HG02840 (cell line): Measurements from ENCODE around the gene SNRPN.
"Not testable (repeated sequence)": the region's sequence is repeated elsewhere in the genome, so short reads cannot be mapped to it uniquely, and the experiment has no call there.

Experiments
- ATAC-seq: cut with Tn5 transposase; IDR thresholded peaks from one replicate; pipeline ENCODE4 v1.9.1; 2021; ENCODE audit warnings: mild to moderate bottlenecking, moderate library complexity, moderate number of reproducible peaks; ENCODE audit not compliant: unreplicated experiment, low FRiP score

The SNRPN gene

DNA sequence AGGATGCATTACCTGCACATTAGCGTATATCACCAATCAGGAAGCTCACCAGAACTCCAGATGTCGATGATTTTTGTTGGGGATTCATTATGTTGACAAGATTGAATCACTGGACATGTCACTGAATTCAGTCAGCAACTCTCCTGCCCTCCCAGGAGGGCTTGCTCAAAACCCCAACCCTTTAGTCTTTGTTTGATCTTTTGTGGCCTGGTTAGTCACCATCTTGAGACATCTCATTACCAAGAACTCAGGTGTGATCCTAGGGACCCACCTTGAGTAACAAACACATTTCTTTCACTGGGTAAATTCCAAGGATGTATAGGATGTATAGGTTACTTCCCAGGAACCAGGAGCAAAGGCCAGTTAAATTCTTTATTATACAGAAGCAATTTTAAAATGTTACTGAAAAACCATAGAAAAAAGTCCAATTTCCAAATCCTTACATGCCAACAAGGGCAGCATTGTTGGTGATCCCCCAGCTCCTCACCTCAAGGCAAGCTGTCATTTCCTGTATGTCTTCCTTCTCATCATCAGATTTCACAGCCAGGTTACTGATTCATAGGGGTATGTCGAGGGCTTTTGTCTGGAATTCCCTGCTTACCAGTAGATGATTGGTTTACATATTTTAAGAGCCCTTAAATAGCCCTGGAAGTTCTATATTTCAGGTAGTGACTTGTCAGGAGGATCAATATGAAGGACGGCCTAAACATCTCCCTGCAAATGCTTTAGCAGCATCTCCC lies 11.7 kb downstream of the SNRPN start:
- no peak for ATAC-seq

DNA sequence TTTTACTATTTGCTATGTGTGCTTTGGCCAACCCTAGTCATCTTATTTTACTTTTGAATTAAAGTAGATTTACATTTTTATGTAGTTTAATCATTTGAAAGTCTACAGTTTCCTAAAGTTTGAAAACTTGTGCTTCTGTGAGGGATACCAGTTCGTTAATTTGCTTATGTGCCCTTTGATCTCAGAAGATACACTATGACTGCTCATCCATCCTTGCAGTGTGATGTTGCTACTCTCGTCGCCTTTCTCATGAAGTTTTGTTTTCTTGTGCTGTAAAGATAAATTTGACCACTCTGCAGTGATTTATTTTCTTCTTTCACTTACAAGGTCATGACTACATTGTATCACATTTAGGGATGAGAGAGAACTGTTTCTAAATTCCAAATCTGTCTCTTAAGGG lies 16.3 kb downstream of the SNRPN start:
- no peak for ATAC-seq

DNA sequence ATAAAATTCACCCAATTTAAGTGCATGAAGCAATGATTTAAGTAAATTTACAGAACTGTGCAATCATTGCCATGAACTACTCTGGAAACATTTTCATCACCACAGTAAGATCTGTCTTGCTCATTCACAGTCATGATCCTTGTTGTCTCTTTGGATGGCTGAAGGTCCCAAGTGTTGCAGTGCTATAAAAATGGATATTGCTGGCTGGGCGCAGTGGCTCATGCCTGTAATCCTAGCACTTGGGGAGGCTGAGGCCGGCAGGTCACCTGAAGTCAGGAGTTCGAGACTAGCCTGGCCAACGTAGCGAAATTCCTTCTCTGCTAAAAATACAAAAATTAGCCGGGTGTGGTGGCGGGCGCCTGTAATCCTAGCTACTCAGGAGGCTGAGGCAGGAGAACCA lies 17.0 kb downstream of the SNRPN start:
- no peak for ATAC-seq

DNA sequence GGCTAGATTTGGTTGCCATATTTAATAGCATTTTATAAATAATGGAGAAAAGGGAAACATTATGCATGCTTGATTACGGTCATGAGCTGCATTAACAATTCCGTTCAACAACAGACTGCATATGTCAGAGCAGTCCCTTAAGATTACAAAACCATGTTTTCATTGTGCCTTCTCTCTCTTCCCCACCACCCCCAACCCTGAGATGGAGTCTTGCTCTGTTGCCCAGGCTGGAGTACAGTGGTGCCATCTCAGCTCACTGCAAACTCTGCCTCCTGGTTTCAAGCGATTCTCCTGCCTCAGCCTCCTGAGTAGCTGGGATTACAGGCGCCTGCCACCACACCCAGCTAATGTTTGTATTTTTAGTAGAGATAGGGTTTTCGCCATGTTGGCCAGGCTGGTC lies 17.9 kb downstream of the SNRPN start:
- ATAC-seq: not testable (repeated sequence)

DNA sequence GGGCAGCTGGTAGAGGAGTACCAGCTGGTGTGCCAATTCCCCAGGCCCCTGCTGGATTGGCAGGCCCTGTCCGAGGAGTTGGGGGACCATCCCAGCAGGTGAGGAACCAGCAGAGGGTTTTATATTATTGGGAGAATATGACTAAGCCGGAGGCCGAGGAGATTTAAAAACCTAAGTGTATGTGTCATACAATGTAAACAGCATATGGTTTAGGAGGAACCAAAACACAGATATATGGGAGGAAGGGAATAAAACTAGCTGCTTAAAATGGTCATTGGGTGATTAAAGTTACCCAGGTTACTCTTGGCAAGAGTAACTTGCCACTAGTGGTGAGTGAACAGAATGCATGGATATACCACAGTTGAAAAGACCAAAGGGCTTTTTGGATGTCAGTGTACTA lies 22.1 kb downstream of the SNRPN start:
- no peak for ATAC-seq

DNA sequence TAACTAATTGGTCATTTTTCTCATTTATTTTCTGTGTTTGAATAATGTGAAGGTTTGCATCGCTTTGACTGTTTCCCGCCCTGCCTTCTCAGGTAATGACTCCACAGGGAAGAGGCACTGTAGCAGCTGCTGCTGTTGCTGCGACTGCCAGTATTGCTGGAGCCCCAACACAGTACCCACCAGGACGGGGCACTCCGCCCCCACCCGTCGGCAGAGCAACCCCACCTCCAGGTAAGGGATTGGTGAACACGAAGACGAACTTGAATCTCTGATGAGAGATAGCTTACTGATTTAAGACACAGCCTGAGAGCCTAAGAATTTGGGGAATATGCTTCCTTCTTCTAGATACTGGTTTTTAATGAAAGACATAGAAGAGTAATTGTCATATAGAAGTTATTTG lies 22.9 kb downstream of the SNRPN start:
- ATAC-seq: no peak

DNA sequence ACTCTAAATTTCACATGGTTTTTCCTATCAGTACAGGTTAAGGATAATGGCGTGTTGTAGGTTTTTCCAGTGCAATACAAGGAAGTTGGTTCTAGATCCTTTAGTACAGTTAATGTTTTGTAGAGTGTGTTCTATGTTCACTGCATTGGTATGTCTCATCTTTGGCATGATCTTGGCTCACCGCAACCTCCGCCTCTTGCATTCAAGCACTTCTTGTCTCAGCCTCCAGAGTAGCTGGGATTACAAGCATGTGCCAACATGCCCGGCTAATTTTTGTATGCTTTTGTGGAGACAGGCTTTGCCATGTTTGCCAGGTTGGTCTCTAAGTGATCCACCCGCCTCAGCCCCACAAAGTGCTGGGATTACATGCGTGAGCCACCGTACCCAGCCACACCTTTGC lies 30.4 kb downstream of the SNRPN start:
- ATAC-seq: no peak

DNA sequence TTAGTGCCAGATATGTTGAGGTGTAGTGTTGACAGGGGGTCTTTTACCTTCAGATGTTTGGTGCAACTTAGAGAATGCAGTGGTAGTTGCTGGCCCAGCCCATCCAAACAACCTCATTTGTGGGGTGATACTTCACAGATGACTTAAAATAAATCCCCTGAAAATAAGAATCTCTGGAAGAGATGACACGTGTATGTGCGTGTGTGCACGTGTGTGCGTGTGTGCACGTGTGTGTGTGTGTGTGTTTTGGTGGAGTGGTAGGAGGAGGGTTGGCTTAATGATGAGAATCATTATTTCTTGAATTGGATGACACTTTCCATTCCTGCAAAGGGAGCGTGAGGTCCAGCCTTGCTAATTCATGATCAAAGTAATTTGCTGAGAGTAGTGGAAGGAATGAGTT lies 31.9 kb downstream of the SNRPN start:
- no peak for ATAC-seq

DNA sequence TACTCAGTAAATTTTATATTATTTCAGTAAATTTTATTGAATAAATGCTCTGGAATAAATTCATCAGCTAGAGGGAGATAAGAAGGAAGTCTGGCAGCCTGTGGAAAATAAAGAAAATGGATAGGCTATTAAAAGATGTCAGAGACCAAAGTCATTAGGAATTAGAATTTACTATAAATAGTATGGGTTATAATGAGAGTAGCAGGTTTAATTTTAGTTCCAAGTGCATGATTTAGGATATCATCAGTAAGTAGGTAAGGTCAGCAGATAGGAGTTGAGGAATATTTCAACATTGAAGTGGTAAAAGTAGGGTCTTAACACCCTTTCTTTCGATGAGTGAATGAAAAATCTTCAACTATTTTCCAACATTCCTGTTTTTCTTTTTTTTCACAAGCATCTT lies 64.6 kb downstream of the SNRPN start:
- no peak for ATAC-seq

DNA sequence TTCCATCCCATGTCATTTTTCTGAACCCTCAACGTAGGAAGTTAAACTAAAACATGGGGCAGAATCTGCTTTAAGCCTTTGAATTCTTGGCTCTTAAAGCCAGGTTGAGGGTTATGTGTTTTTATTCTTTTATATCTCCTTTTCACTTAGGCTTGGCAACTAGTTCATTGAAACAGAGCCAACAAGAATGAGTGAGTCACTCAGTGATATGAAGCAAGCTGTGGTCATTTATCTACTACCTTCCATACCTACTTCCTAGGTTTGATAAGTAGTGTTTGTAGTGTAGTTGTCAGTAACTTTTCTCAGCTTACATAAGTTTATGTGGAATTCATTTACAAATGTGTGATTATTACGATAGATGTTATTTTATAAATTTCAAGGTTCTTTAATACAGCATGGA lies 67.4 kb downstream of the SNRPN start:
- no peak for ATAC-seq
